Transverse colon (tissue), 3 donors: ENCODE data around the gene LRP1.

Experiments used
- CTCF ChIP-seq, 5 experiments: fragments of 200-600 bp in 3 of 5; fragments of 450-650 bp in 2 of 5; sonication (generic) in 3 of 5; IDR thresholded peaks; 1 replicate in 2 of 5; 2 replicates in 3 of 5; pipeline ENCODE4 v1.5.1; 2016 to 2017; ENCODE audit warnings: antibody characterized with exemption in 5 of 5, inconsistent platforms in 3 of 5, mild to moderate bottlenecking in 2 of 5, moderate library complexity in 1 of 5
- EP300 ChIP-seq: sonication (generic); formaldehyde crosslinking; IDR thresholded peaks from one replicate; pipeline ENCODE4 v1.6.1; 2017; ENCODE audit warnings: antibody characterized with exemption, low read depth
- POLR2A ChIP-seq: fragments of 450-650 bp; IDR thresholded peaks from one replicate; pipeline ENCODE4 v1.6.1; 2016; ENCODE audit warnings: antibody characterized with exemption, mild to moderate bottlenecking, moderate library complexity

GRCh38 chr12:57212701-57213057 lies 84.4 kb downstream of the LRP1 start:
- no peak for TF ChIP-seq POLR2A
- no peak for TF ChIP-seq EP300
- TF ChIP-seq CTCF (IDR thresholded peaks at IDR 0.05), result no peak
